Thymus (tissue), 11 donors: ENCODE measurements around the gene HAAO. TPM values are rescaled to one million over a fixed set of nuclear protein-coding genes. Genes with fewer than 3 reads are reported as not detected.
A peak's percentile ranks its signal among the peaks of the same experiment; 100 is the strongest.

Experiments used
- DNase-seq, 9 donors: peaks; one replicate each; pipeline ENCODE4 v3.0.0-alpha.2; 2013; ENCODE audit warnings: low spot score in 9 of 9, low read depth in 6 of 9, missing footprints in 1 of 9
- H3K27ac ChIP-seq, 2 donors: one replicate each; pipeline ENCODE4 v1.5.1; 2013; ENCODE audit warnings: control low read depth in 1 of 2, low read depth in 1 of 2, low read length in 1 of 2, mild to moderate bottlenecking in 1 of 2, moderate library complexity in 1 of 2
- H3K27me3 ChIP-seq, 2 donors: one replicate each; pipeline ENCODE4 v1.5.1; 2013; ENCODE audit warnings: low read length in 1 of 2; ENCODE audit not compliant: control insufficient read depth in 2 of 2, insufficient read depth in 1 of 2
- H3K36me3 ChIP-seq, 2 donors: one replicate each; pipeline ENCODE4 v1.5.1; 2013; ENCODE audit warnings: low read length in 1 of 2, mild to moderate bottlenecking in 1 of 2, moderate library complexity in 1 of 2; ENCODE audit not compliant: control insufficient read depth in 2 of 2, insufficient read depth in 2 of 2
- H3K4me1 ChIP-seq, 2 donors: one replicate each; pipeline ENCODE4 v1.5.1; 2013; ENCODE audit warnings: low read length in 2 of 2; ENCODE audit not compliant: control insufficient read depth in 2 of 2, insufficient read depth in 2 of 2
- H3K4me3 ChIP-seq, 2 donors: one replicate each; pipeline ENCODE4 v1.5.1; 2013; ENCODE audit warnings: low read length in 2 of 2, control low read depth in 1 of 2, mild to moderate bottlenecking in 1 of 2
- H3K9me3 ChIP-seq, 2 donors: one replicate each; pipeline ENCODE4 v1.5.1; 2013; ENCODE audit warnings: low read length in 1 of 2, mild to moderate bottlenecking in 1 of 2; ENCODE audit not compliant: control insufficient read depth in 2 of 2, insufficient read depth in 1 of 2
- WGBS: extraction: QIAGEN DNeasy Blood & Tissue Kit; methylation state at CpG from one replicate; pipeline ENCODE4 v1.1.7; 2013; 5-methylcytosine and 5-hydroxymethylcytosine counted together
- polyA plus RNA-seq: library from polyadenylated mRNA; stranded (reverse); fragments of 200-250 nt; gene quantifications from one replicate; pipeline ENCODE4 v1.2.3, GENCODE V29; 2013
- total RNA-seq: library from RNA; stranded (reverse); fragments of 120-200 nt; gene quantifications from one replicate; pipeline ENCODE4 v1.2.4, GENCODE V29; 2013
- donor health status: healthy.

HAAO gene
- total and polyA plus RNA-seq, 2 donors, result 4.6 to 6.2 TPM

GRCh38 chr2:42799881-42800280 lies 7.5 kb upstream of the HAAO start:
- Histone ChIP-seq H3K27me3 (no peaks in the 10 kb centered on the region), H3K36me3 (no peaks in the 10 kb centered on the region), H3K4me1 (peaks cover 3 to 8% of the 10 kb centered on the region in 2 donors), H3K27ac (no peak overlapping the region), H3K9me3 (no peaks in the 10 kb centered on the region), H3K4me3 (no peak overlapping the region)
- 97% methylated on average over 4 of the region's 4 CpGs for WGBS
- no peak for DNase-seq

- DNase-seq, result no peak
- Histone ChIP-seq H3K4me1 (peaks cover 5 to 17% of the 10 kb centered on the region in 2 donors), H3K27ac (no peak overlapping the region), H3K36me3 (no peaks in the 10 kb centered on the region), H3K27me3 (peaks cover 6 to 25% of the 10 kb centered on the region in 2 donors), H3K4me3 (no peak overlapping the region), H3K9me3 (no peaks in the 10 kb centered on the region)
- 81% methylated on average over 6 of the region's 6 CpGs for WGBS
These were observed 4.9 kb upstream of the HAAO start for GRCh38 chr2:42797281-42797680.

- Histone ChIP-seq H3K4me1 (peaks cover 5 to 23% of the 10 kb centered on the region in 2 donors), H3K36me3 (no peaks in the 10 kb centered on the region), H3K4me3 (no peak overlapping the region), H3K27ac (no peak overlapping the region), H3K9me3 (no peaks in the 10 kb centered on the region), H3K27me3 (peaks cover 8 to 31% of the 10 kb centered on the region in 2 donors)
- no peak for DNase-seq
- WGBS, result 95% methylated on average over 7 of the region's 7 CpGs
These were observed 4.3 kb upstream of the HAAO start for GRCh38 chr2:42796427-42797248.

GRCh38 chr2:42795841-42796301 lies 3.5 kb upstream of the HAAO start:
- Histone ChIP-seq H3K36me3 (no peaks in the 10 kb centered on the region), H3K27me3 (peaks cover 8 to 38% of the 10 kb centered on the region in 2 donors), H3K9me3 (no peaks in the 10 kb centered on the region), H3K4me3 (no peak overlapping the region), H3K4me1 (peaks cover 5 to 20% of the 10 kb centered on the region in 2 donors), H3K27ac (no peak overlapping the region)
- DNase-seq, result no peak
- 63% methylated on average over 3 of the region's 3 CpGs for WGBS

GRCh38 chr2:42795275-42795674 lies 2.9 kb upstream of the HAAO start:
- 93% methylated on average over 6 of the region's 6 CpGs for WGBS
- Histone ChIP-seq H3K27ac (no peak overlapping the region), H3K9me3 (no peaks in the 10 kb centered on the region), H3K4me3 (no peak overlapping the region), H3K27me3 (peaks cover 8 to 38% of the 10 kb centered on the region in 2 donors), H3K4me1 (peaks cover 2 to 16% of the 10 kb centered on the region in 2 donors), H3K36me3 (no peaks in the 10 kb centered on the region)
- DNase-seq, result no peak

GRCh38 chr2:42794271-42795046 lies 2.1 kb upstream of the HAAO start:
- H3K36me3 ChIP-seq, result no peaks in the 10 kb centered on the region
- H3K4me1 ChIP-seq, result peaks cover 2 to 15% of the 10 kb centered on the region in 2 donors
- 96% methylated on average over 8 of the region's 8 CpGs for WGBS
- no peak overlapping the region for H3K27ac ChIP-seq
- no peak for DNase-seq
- no peaks in the 10 kb centered on the region for H3K9me3 ChIP-seq
- H3K4me3 ChIP-seq, result no peak overlapping the region
- H3K27me3 ChIP-seq, result peaks cover 8 to 40% of the 10 kb centered on the region in 2 donors

GRCh38 chr2:42793334-42794270 lies 1.2 kb upstream of the HAAO start:
- Histone ChIP-seq H3K4me3 (peak overlapping the region in 1 of 2 donors; percentile 49), H3K4me1 (peaks cover 2 to 15% of the 10 kb centered on the region in 2 donors), H3K27me3 (peaks cover 8 to 40% of the 10 kb centered on the region in 2 donors), H3K36me3 (no peaks in the 10 kb centered on the region), H3K9me3 (no peaks in the 10 kb centered on the region), H3K27ac (peak overlapping the region; percentile 39 to 74)
- 42% methylated on average over 22 of the region's 22 CpGs for WGBS
- DNase-seq, result no peak

- no peak for DNase-seq
- Histone ChIP-seq H3K36me3 (no peaks in the 10 kb centered on the region), H3K4me1 (peaks cover 2 to 15% of the 10 kb centered on the region in 2 donors), H3K9me3 (no peaks in the 10 kb centered on the region), H3K27ac (peak overlapping the region; percentile 33 to 78), H3K4me3 (peak overlapping the region; percentile 32 to 49), H3K27me3 (peaks cover 8 to 40% of the 10 kb centered on the region in 2 donors)
- 2% methylated on average over 18 of the region's 18 CpGs for WGBS
These were observed 248 bp downstream of the HAAO start for GRCh38 chr2:42792087-42792582.
